Measurements from ENCODE around the gene YKT6.

YKT6 gene

GRCh38 chr7:44244282-44244681, 43.5 kb downstream of the YKT6 start:
- Histone ChIP-seq H3K4me1 (ENCODE audit: control insufficient read depth, low read length) (peaks cover 13% of the 10 kb centered on the region), H3K36me3 (ENCODE audit: control insufficient read depth, low read length) (no peaks in the 10 kb centered on the region), H3F3A (ENCODE audit: control insufficient read depth, insufficient read depth) (no peaks in the 10 kb centered on the region), H3K79me2 (ENCODE audit: control insufficient read depth, low read length) (no peaks in the 10 kb centered on the region), H3K9me2 (replicated peaks; ENCODE audit: control insufficient read depth, low read length) (no peaks in the 10 kb centered on the region), H3K27ac (ENCODE audit: low read depth, low read length) (no peak overlapping the region), H3K9me3 (ENCODE audit: control insufficient read depth, insufficient read depth, low read length) (no peaks in the 10 kb centered on the region), H3K4me3 (ENCODE audit: low read length) (no peak overlapping the region), H4K20me1 (ENCODE audit: control insufficient read depth, insufficient read depth, low read depth, low read length) (no peaks in the 10 kb centered on the region), H3K27me3 (ENCODE audit: control insufficient read depth, low read length) (no peaks in the 10 kb centered on the region), H3K4me2 (ENCODE audit: low read length) (no peak overlapping the region)
- TF ChIP-seq EZH2phosphoT487 (IDR thresholded peaks at IDR 0.05; ENCODE audit: borderline replicate concordance, low read length) (no peak), CTCF (IDR thresholded peaks at IDR 0.05; ENCODE audit: low read depth, low read length, poor library complexity, severe bottlenecking) (peak; percentile 85)

- H3K9me2 ChIP-seq (replicated peaks; ENCODE audit: control insufficient read depth, low read length) = no peaks in the 10 kb centered on the region
- no peaks in the 10 kb centered on the region for H3K79me2 ChIP-seq (ENCODE audit: control insufficient read depth, low read length)
- H3K4me3 ChIP-seq (ENCODE audit: low read length) = no peak overlapping the region
- no peaks in the 10 kb centered on the region for H3F3A ChIP-seq (ENCODE audit: control insufficient read depth, insufficient read depth)
- TF ChIP-seq EZH2phosphoT487 (IDR thresholded peaks at IDR 0.05; ENCODE audit: borderline replicate concordance, low read length) = no peak
- TF ChIP-seq CTCF (IDR thresholded peaks at IDR 0.05; ENCODE audit: low read depth, low read length, poor library complexity, severe bottlenecking) = no peak
- H3K4me1 ChIP-seq (ENCODE audit: control insufficient read depth, low read length) = peaks cover under 1% of the 10 kb centered on the region
- H4K20me1 ChIP-seq (ENCODE audit: control insufficient read depth, insufficient read depth, low read depth, low read length) = no peaks in the 10 kb centered on the region
- no peaks in the 10 kb centered on the region for H3K27me3 ChIP-seq (ENCODE audit: control insufficient read depth, low read length)
- no peak overlapping the region for H3K27ac ChIP-seq (ENCODE audit: low read depth, low read length)
- no peaks in the 10 kb centered on the region for H3K9me3 ChIP-seq (ENCODE audit: control insufficient read depth, insufficient read depth, low read length)
- no peak overlapping the region for H3K4me2 ChIP-seq (ENCODE audit: low read length)
- no peaks in the 10 kb centered on the region for H3K36me3 ChIP-seq (ENCODE audit: control insufficient read depth, low read length)
Measured at GRCh38 chr7:44246396-44247113, 45.8 kb downstream of the YKT6 start.

GRCh38 chr7:44247868-44248651, 47.3 kb downstream of the YKT6 start:
- H3K4me1 ChIP-seq (ENCODE audit: control insufficient read depth, low read length) = no peaks in the 10 kb centered on the region
- H3K36me3 ChIP-seq (ENCODE audit: control insufficient read depth, low read length) = no peaks in the 10 kb centered on the region
- H3K9me3 ChIP-seq (ENCODE audit: control insufficient read depth, insufficient read depth, low read length) = no peaks in the 10 kb centered on the region
- H3F3A ChIP-seq (ENCODE audit: control insufficient read depth, insufficient read depth) = no peaks in the 10 kb centered on the region
- H4K20me1 ChIP-seq (ENCODE audit: control insufficient read depth, insufficient read depth, low read depth, low read length) = no peaks in the 10 kb centered on the region
- no peak overlapping the region for H3K4me2 ChIP-seq (ENCODE audit: low read length)
- no peaks in the 10 kb centered on the region for H3K27me3 ChIP-seq (ENCODE audit: control insufficient read depth, low read length)
- H3K9me2 ChIP-seq (replicated peaks; ENCODE audit: control insufficient read depth, low read length) = no peaks in the 10 kb centered on the region
- TF ChIP-seq CTCF (IDR thresholded peaks at IDR 0.05; ENCODE audit: low read depth, low read length, poor library complexity, severe bottlenecking) (no peak), EZH2phosphoT487 (IDR thresholded peaks at IDR 0.05; ENCODE audit: borderline replicate concordance, low read length) (no peak)
- no peak overlapping the region for H3K4me3 ChIP-seq (ENCODE audit: low read length)
- no peak overlapping the region for H3K27ac ChIP-seq (ENCODE audit: low read depth, low read length)
- no peaks in the 10 kb centered on the region for H3K79me2 ChIP-seq (ENCODE audit: control insufficient read depth, low read length)

All from DOHH2 (cell line).